ENCODE measurements around the gene TXNRD3.
"Not testable (repeated sequence)": the region's sequence is repeated elsewhere in the genome, so short reads cannot be mapped to it uniquely, and the experiment has no call there.

TXNRD3 gene

DNA sequence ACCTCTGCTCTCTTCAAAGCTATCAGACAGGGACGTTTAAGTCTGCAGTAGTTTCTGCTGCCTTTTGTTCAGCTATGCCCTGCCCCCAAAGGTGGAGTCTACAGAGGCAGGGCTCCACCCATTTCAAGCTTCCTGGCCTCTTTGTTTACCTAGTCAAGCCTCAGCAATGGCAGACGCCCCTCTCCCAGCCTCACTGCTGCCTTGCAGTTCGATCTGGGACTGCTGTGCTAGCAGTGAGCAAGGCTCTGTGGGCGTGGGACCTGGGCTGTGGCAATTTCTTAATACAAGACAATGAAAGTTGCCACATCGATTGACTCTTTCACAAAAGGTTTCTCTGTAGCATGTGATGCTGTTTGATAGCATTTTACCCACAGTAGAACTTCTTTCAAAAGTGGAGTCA lies 63.4 kb downstream of the TXNRD3 start:
- DNase-seq (ENCODE audit: low spot score) = not testable (repeated sequence)

DNA sequence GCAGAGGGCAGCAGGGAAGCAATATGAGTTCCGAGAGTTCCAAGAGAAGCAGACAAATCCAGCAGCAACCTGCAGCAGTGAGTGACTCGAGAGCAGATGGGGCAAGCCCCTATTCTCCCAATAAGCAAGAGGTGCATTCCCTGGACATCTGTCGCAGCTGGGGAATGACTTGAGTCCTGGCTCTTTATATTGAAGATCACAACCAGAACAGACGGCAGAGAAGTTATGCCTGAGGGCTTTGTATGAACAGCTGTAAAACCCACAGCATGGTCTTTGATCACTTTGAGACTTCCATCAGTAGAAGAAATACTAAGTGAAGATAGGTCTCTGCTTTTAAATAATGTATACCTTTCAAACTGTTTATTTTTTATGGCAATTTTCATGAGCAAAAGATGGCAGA lies 72.6 kb downstream of the TXNRD3 start:
- no peak for DNase-seq (ENCODE audit: low spot score)

DNA sequence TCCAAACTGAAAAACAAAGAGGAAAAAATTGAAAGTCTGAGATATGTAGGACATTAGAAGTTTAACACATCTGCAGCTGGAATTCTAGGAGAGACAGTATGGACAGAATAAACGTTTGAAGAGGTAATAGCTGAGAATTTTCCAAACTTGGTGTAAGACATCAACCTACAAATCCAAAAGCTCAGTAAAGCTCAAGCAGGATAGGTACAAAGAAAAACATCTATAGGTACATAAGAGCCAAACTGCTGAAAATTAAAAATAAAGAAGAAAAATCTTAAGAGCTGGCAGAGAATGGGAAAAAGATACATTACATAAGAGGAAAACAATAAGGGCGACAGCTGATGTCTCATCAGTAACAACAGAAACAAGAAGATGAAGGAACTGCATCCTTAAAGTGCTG lies 73.4 kb downstream of the TXNRD3 start:
- DNase-seq (ENCODE audit: low spot score) = no peak

GRCh38 chr3:126580746-126581145 lies 74.2 kb downstream of the TXNRD3 start:
- no peak for DNase-seq (ENCODE audit: low spot score)

DNA sequence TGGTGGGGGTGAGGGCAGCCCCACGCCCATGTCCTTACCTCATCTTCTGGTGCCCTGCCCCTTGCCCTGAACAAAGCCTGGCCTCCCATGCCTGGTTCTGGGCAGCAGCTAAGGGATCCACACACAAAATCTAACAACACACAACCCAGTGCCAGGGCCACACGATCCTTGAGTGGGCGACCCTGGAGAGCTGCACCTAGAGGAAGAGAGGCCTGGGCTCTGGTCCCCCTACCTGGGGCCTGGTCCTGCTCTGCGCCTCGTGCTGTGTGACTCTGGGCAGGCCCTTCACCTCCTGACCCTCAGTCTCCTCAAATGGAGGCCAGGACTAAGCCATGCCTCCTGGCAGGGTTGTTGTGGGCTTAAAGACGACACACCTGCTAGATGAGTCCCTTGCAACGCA lies 76.2 kb downstream of the TXNRD3 start:
- no peak for DNase-seq (ENCODE audit: low spot score)

GRCh38 chr3:126577261-126577660 lies 77.7 kb downstream of the TXNRD3 start:
- DNase-seq (ENCODE audit: low spot score) = no peak

- no peak for DNase-seq (ENCODE audit: low spot score)
Measured at GRCh38 chr3:126573492-126574117, 81.3 kb downstream of the TXNRD3 start.

DNA sequence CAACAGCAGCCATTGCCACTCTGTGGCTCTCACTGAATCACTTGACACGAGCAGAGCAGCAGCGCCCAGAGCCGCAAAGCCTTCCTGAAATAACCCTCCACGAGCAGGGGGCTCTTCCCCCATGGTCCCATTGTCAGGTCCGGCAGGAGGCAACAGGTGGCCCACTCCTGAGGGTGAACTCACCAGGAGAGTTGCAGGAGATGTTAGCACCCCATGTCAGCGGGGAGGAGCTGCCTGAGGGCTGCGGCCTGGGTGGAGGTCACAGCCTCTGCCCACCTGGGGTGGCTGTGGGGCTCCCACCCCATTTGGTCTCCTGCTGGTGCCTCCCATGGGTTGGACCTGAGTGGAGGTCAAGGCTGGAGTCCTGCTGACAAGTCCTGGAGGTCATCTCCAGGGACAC lies 83.8 kb downstream of the TXNRD3 start:
- peak; percentile 6 for DNase-seq (ENCODE audit: low spot score)

DNA sequence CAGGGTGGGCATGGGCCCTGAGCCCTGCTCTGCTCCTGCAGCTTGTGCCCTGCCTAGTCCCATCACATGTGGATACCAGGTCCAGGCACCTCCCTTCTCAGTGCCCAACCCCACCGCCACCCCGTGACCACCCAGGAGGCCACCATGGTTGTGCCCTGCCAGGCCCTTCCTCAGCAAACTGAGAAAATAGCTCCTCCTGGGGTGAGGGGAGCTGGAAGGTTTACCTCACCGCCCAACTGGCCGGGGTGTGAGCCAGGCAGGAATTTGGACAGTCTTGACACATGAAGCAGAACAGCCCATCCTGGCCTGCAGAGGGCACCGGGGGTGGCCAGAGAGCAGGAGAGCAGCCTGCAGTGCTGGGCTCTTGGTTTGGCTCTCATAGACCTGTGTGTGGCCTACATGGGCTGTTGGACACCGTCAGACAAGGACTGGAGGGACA lies 84.8 kb downstream of the TXNRD3 start:
- DNase-seq (ENCODE audit: low spot score) = peak; percentile 24

GRCh38 chr3:126569390-126569975 lies 85.4 kb downstream of the TXNRD3 start:
- peak; percentile 3 for DNase-seq (ENCODE audit: low spot score)

GRCh38 chr3:126568776-126569342 lies 86.1 kb downstream of the TXNRD3 start:
- DNase-seq (ENCODE audit: low spot score) = peak; percentile 9

GRCh38 chr3:126567696-126568438 lies 87.1 kb downstream of the TXNRD3 start:
- peak; percentile 29 for DNase-seq (ENCODE audit: low spot score)

- DNase-seq (ENCODE audit: low spot score) = no peak
Measured at GRCh38 chr3:126562737-126563276, 92.1 kb downstream of the TXNRD3 start.

- DNase-seq (ENCODE audit: low spot score) = peak; percentile 4
Measured at GRCh38 chr3:126558336-126559071, 96.4 kb downstream of the TXNRD3 start, which contains the start of gene C3orf22. Gene C3orf22, minus strand, starts transcription at chr3:126558932. Its CDS starts 5,542 bp downstream, at chr3:126553390.

DNA sequence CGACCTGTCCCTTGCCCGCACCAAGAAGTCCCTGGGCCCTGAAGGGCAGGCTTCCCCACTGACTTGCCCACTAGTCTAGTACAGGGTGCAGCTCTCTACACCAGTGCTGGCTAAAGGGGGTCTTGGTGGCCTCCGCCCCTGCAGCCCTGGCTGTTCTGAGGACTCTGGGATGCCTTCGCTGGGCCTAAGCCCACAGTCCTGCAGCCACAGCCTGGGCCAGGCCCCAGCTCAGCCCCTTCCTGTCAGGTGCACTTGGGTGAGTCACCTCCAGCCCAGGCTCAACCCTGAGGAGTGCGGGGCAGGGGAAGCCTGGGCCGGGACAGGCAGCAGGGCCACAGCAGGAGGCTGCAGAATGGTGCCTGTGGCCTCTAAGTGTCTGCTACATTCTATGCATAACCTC lies 97.2 kb downstream of the TXNRD3 start:
- peak; percentile 58 for DNase-seq (ENCODE audit: low spot score)

DNA sequence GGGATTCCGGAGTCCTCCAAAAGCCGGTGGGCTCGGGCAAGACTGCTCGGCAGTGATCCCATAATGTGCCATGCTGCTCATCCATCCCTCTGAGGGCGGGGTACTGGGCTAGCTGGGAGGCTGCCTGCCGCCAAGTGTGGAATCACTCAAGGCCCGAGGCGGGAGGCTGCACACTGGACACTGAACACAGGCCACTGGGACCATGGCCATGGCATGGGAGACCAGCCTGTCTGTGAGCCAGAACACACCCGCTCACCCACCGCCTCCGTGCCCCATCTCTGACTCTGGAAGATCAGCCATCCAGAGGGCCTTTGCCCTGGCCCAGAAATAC lies 97.5 kb downstream of the TXNRD3 start:
- DNase-seq (ENCODE audit: low spot score) = peak; percentile 6
